K562 (cell line): ENCODE results near the gene RPTOR. TPM values are rescaled to one million over a fixed set of nuclear protein-coding genes. Genes with fewer than 3 reads are reported as not detected.

Source experiments
- ATAC-seq: fragments of 200-7000 bp; cut with Tn5 transposase; 3 replicates; pipeline ENCODE4 v1.9.1; 2020; ENCODE audit warnings: moderate library complexity
- BruUV-seq: library from RNA; stranded (reverse); fragments of 400-500 nt; replicated peaks from 2 replicates; lab custom pipeline; 2021; lab: Mats Ljungman, UMichigan
- CTCF ChIA-PET: fragments of 300-600 bp; formaldehyde crosslinking; extraction: SDS; loops from one replicate; lab custom pipeline; 2021; ENCODE audit warnings: low intra/inter-chr PET ratio; lab: Yijun Ruan, JAX
- POLR2A ChIA-PET: fragments of 300-600, 350-650 bp; sonication (Branson Sonifier 250); formaldehyde crosslinking; extraction: SDS; loops from one replicate; lab custom pipeline; 2021; ENCODE audit warnings: antibody characterized with exemption, inconsistent platforms; lab: Yijun Ruan, JAX
- DNase-seq, 4 experiments: peaks; one replicate each; pipeline versions ENCODE4 v3.0.0 to v3.0.0-alpha.2; 2011 to 2018; ENCODE audit warnings: low spot score in 3 of 4, mixed read lengths in 3 of 4; ENCODE audit errors: extremely low read depth in 1 of 4
- FAIRE-seq: peaks from 2 replicates; lab custom pipeline; 2011; peaks lifted over from hg19 to GRCh38; lab: Jason Lieb, UNC
- H2AFZ ChIP-seq: 2 replicates; pipeline ENCODE4 v1.6.0; 2011; ENCODE audit warnings: low read depth, low read length, control low read depth, inconsistent platforms
- H3K27ac ChIP-seq: fragments of 200-600 bp; 3 replicates; pipeline ENCODE4 v1.8.0; 2011; ENCODE audit warnings: low read depth, mild to moderate bottlenecking, control low read depth, inconsistent platforms, low read length, moderate library complexity, mixed read lengths; ENCODE audit errors: extremely low read depth
- H3K27me3 ChIP-seq, 2 experiments: fragments of 300-600 bp in 1 of 2; 2 replicates in 1 of 2; 3 replicates in 1 of 2; pipeline versions ENCODE4 v1.6.0 to v1.8.0; 2011; ENCODE audit warnings: inconsistent platforms in 2 of 2, low read length in 2 of 2, mild to moderate bottlenecking in 1 of 2, mixed read lengths in 1 of 2, moderate library complexity in 1 of 2; ENCODE audit not compliant: control insufficient read depth in 2 of 2, insufficient read depth in 2 of 2
- H3K36me3 ChIP-seq: fragments of 300-600 bp; 3 replicates; pipeline ENCODE4 v1.8.0; 2011; ENCODE audit warnings: mild to moderate bottlenecking, low read length, inconsistent platforms; ENCODE audit not compliant: control insufficient read depth, insufficient read depth
- H3K4me1 ChIP-seq, 2 experiments: fragments of 200-600 bp in 1 of 2; replicated peaks in 1 of 2; 2 replicates in 1 of 2; 3 replicates in 1 of 2; pipeline versions ENCODE4 v1.5.1 to v1.8.0; 2011; ENCODE audit warnings: inconsistent platforms in 2 of 2, low read length in 2 of 2, mild to moderate bottlenecking in 1 of 2, mixed read lengths in 1 of 2, moderate library complexity in 1 of 2; ENCODE audit not compliant: control insufficient read depth in 2 of 2, insufficient read depth in 2 of 2
- H3K4me2 ChIP-seq: 2 replicates; pipeline ENCODE4 v1.6.1; 2011; ENCODE audit warnings: low read length, control low read depth, inconsistent platforms, mixed read lengths; ENCODE audit not compliant: insufficient read depth
- H3K4me3 ChIP-seq: fragments of 200-600 bp; sonication (generic), shearing (Covaris generic); 2 replicates; pipeline ENCODE4 v1.5.1; 2016; ENCODE audit warnings: control low read depth, inconsistent platforms
- H3K79me2 ChIP-seq: fragments of 200-600 bp; 3 replicates; pipeline ENCODE4 v1.8.0; 2011; ENCODE audit warnings: low read length, inconsistent platforms; ENCODE audit not compliant: control insufficient read depth, insufficient read depth
- H3K9ac ChIP-seq, 2 experiments: 2 replicates each; pipeline versions ENCODE4 v1.6.0 to v1.6.1; 2011; ENCODE audit warnings: low read depth in 2 of 2, low read length in 2 of 2, control low read depth in 1 of 2, inconsistent platforms in 1 of 2, mild to moderate bottlenecking in 1 of 2, mixed read lengths in 1 of 2; ENCODE audit not compliant: insufficient read depth in 1 of 2
- H3K9me1 ChIP-seq: one replicate; pipeline ENCODE4 v1.6.0; 2011; ENCODE audit warnings: inconsistent platforms, mild to moderate bottlenecking, low read length, moderate library complexity; ENCODE audit not compliant: control insufficient read depth, insufficient read depth
- H3K9me3 ChIP-seq: replicated peaks from 2 replicates; pipeline ENCODE4 v1.5.1; 2011; ENCODE audit warnings: low read depth, low read length, inconsistent platforms; ENCODE audit not compliant: control insufficient read depth, insufficient read depth
- H4K20me1 ChIP-seq: replicated peaks from 2 replicates; pipeline ENCODE4 v1.6.1; 2011; ENCODE audit warnings: low read length, inconsistent platforms, mixed read lengths; ENCODE audit not compliant: control insufficient read depth, insufficient read depth
- ATF3 ChIP-seq, 2 experiments: fragments of 450-650 bp in 1 of 2; sonication (generic) in 1 of 2; formaldehyde crosslinking in 1 of 2; IDR thresholded peaks in 1 of 2; conservative IDR thresholded peaks in 1 of 2; 2 replicates each; pipeline versions ENCODE4 v1.6.1 to v1.8.1; 2016 to 2023; ENCODE audit warnings: mild to moderate bottlenecking in 2 of 2, moderate library complexity in 2 of 2, inconsistent platforms in 1 of 2, missing genetic modification reagents in 1 of 2
- CTCFL ChIP-seq: IDR thresholded peaks from 2 replicates; pipeline ENCODE4 v1.6.1; 2011; ENCODE audit warnings: borderline replicate concordance, low read depth, mild to moderate bottlenecking, moderate library complexity, low read length; ENCODE audit not compliant: insufficient read depth, poor library complexity, severe bottlenecking
- MAFG ChIP-seq: fragments of 450-650 bp; conservative IDR thresholded peaks from 2 replicates; pipeline ENCODE4 v1.6.1; 2016; ENCODE audit warnings: missing genetic modification characterization, missing compliant biosample characterization
- NFE2L1 ChIP-seq: fragments of 450-650 bp; IDR thresholded peaks from 2 replicates; pipeline ENCODE4 v1.6.1; 2016; ENCODE audit warnings: missing genetic modification characterization, low read depth, mild to moderate bottlenecking, missing compliant biosample characterization, moderate library complexity, borderline replicate concordance
- RBM17 ChIP-seq: fragments of 200-400 bp; formaldehyde crosslinking; IDR thresholded peaks from 2 replicates; pipeline ENCODE4 v1.6.1; 2017; ENCODE audit warnings: low read depth, mild to moderate bottlenecking, low read length, borderline replicate concordance
- ZNF140 ChIP-seq: fragments of 250-450 bp; sonication (Bioruptor Pico); IDR thresholded peaks from 2 replicates; pipeline ENCODE4 v1.8.0; 2021; ENCODE audit warnings: moderate library complexity, mild to moderate bottlenecking, inconsistent platforms
- WGBS: fragments of 100-300 bp; shearing (Covaris generic); methylation state at CpG from one replicate; pipeline ENCODE4 v1.1.6; 2016; ENCODE audit warnings: low coverage, mixed read lengths; ENCODE audit not compliant: insufficient coverage; ENCODE audit errors: missing lambda C conversion rate; 5-methylcytosine and 5-hydroxymethylcytosine counted together
- in situ Hi-C: fragments of 300-500 bp; cut with MboI; formaldehyde crosslinking; loops from 4 replicates; pipeline ENCODE4 v1.15.0; 2018; ENCODE audit warnings: inconsistent platforms, mixed read lengths
- intact Hi-C: fragments of 100-400 bp; cut with micrococcal nuclease; formaldehyde crosslinking; loops from 2 replicates; pipeline ENCODE4 v1.14.2; 2022
- polyA plus RNA-seq, 8 experiments: library from polyadenylated mRNA; depleted of rRNA in 4 of 8; stranded (reverse) in 5 of 8; unstranded in 3 of 8; fragments of >200 nt; fragmentation: Nextera tagmentation in 2 of 8; fragmentation: Illumina TruSeq in 1 of 8; extraction: Ambion mirVana in 2 of 8; extraction: Trizol in 1 of 8; gene quantifications; 2 replicates each; pipeline versions ENCODE4 v1.2.1 to v1.2.3, GENCODE V29; 2011 to 2014; ENCODE audit warnings: inconsistent platforms in 1 of 8, missing spikeins in 1 of 8
- total RNA-seq, 7 experiments: library from RNA; depleted of rRNA in 6 of 7; stranded (reverse); fragments of >200 nt in 6 of 7; fragmentation: Illumina TruSeq in 2 of 7; extraction: Trizol in 2 of 7; gene quantifications; 2 replicates each; pipeline versions ENCODE4 v1.2.1 to v1.2.3, GENCODE V29; 2011 to 2021; ENCODE audit warnings: low replicate concordance in 1 of 7

The RPTOR gene
- total and polyA plus RNA-seq, 9 of the 15 experiments (the other 6 are each of a cell fraction or from before 2014, with no cell fraction given) = 0.24 to 54.1 (median 10.2) TPM

GRCh38 chr17:80679816-80680215 lies 135.2 kb downstream of the RPTOR start:
- peaks cover 4% of the 10 kb centered on the region for H3K79me2 ChIP-seq
- no peak for FAIRE-seq

More at GRCh38 chr17:80679816-80680215, 135.2 kb downstream of the RPTOR start:
- no TSS peak for BruUV-seq
- Histone ChIP-seq H3K4me1 (peaks cover 0 to 23% of the 10 kb centered on the region in 2 experiments; a peak in 2 of 5 replicates), H3K27me3 (no peaks in the 10 kb centered on the region), H3K9me3 (no peaks in the 10 kb centered on the region), H3K36me3 (peaks cover 6% of the 10 kb centered on the region; the same call in 2 of the 3 replicates), H3K27ac (no peak overlapping the region), H4K20me1 (peaks cover 12% of the 10 kb centered on the region; the same call in 1 of the 2 replicates), H3K4me3 (no peak overlapping the region), H3K9ac (no peak overlapping the region), H3K4me2 (no peak overlapping the region), H2AFZ (no peak overlapping the region), H3K9me1 (peaks cover 3% of the 10 kb centered on the region)
- 67% methylated on average over 3 of the region's 3 CpGs for WGBS
- intact Hi-C loops (no loop called here), in situ Hi-C loops (no loop called here)
- ChIA-PET POLR2A (interaction anchor here (0.8 kb wide), 1 partner anchor 9 kb away, joined by 4 read pairs; no protein-coding TSS in a partner anchor), CTCF (no interaction called here)
- no peak for ATAC-seq
- no peak for DNase-seq
- no peak for TF ChIP-seq ZNF140 (CRISPR knock-in tag)
- TF ChIP-seq CTCFL = no peak
- TF ChIP-seq ATF3 (IDR thresholded peaks at IDR 0.05) = no peak
- no peak for TF ChIP-seq ATF3 (CRISPR knock-in tag; conservative IDR thresholded peaks at IDR 0.05)
- TF ChIP-seq RBM17 = no peak
- TF ChIP-seq NFE2L1 (tag) = no peak
- no peak for TF ChIP-seq MAFG (tag)
